Neural cell (in vitro differentiated cells): ENCODE measurements around the gene PLXNC1.

Source experiments
- CTCF ChIP-seq: fragments of 450-650 bp; IDR thresholded peaks from 2 replicates; pipeline ENCODE4 v1.5.1; 2014; ENCODE audit warnings: antibody characterized with exemption, mild to moderate bottlenecking, moderate library complexity; ENCODE audit not compliant: poor library complexity, severe bottlenecking
- EP300 ChIP-seq: fragments of 450-650 bp; conservative IDR thresholded peaks from 2 replicates; pipeline ENCODE4 v1.6.1; 2014; ENCODE audit warnings: antibody characterized with exemption, mild to moderate bottlenecking, moderate library complexity; ENCODE audit not compliant: poor library complexity, severe bottlenecking
- EZH2 ChIP-seq: fragments of 200-600, 300-800 bp; shearing (Covaris generic), sonication (generic); IDR thresholded peaks from 2 replicates; pipeline ENCODE4 v1.6.1; 2014; ENCODE audit warnings: antibody characterized with exemption, low read length, borderline replicate concordance, mild to moderate bottlenecking; ENCODE audit not compliant: insufficient read depth, poor library complexity, severe bottlenecking
- MXI1 ChIP-seq: fragments of 450-650 bp; conservative IDR thresholded peaks from 2 replicates; pipeline ENCODE4 v1.6.1; 2014; ENCODE audit warnings: antibody characterized with exemption, mild to moderate bottlenecking; ENCODE audit not compliant: poor library complexity, severe bottlenecking
- POLR2AphosphoS5 ChIP-seq: IDR thresholded peaks from 2 replicates; pipeline ENCODE4 v1.6.1; 2012
- RAD21 ChIP-seq: fragments of 450-650 bp; conservative IDR thresholded peaks from 2 replicates; pipeline ENCODE4 v1.6.1; 2014; ENCODE audit warnings: antibody characterized with exemption, mild to moderate bottlenecking, moderate library complexity
- REST ChIP-seq: IDR thresholded peaks from 2 replicates; pipeline ENCODE4 v1.6.1; 2012; ENCODE audit warnings: borderline replicate concordance
- SMC3 ChIP-seq: fragments of 450-650 bp; conservative IDR thresholded peaks from 2 replicates; pipeline ENCODE4 v1.6.1; 2014; ENCODE audit warnings: antibody characterized with exemption, mild to moderate bottlenecking, moderate library complexity; ENCODE audit not compliant: poor library complexity
- TAF1 ChIP-seq: IDR thresholded peaks from 2 replicates; pipeline ENCODE4 v1.6.1; 2012; ENCODE audit warnings: low read depth

- TF ChIP-seq CTCF (no peak), RAD21 (no peak), EZH2 (no peak), POLR2AphosphoS5 (no peak), EP300 (no peak), REST (no peak), TAF1 (no peak), MXI1 (no peak), SMC3 (no peak)
Measured at GRCh38 chr12:94178882-94179281, 30.5 kb downstream of the PLXNC1 start.
